Measurements from ENCODE around the gene GPRIN3.

Gene GPRIN3

DNA sequence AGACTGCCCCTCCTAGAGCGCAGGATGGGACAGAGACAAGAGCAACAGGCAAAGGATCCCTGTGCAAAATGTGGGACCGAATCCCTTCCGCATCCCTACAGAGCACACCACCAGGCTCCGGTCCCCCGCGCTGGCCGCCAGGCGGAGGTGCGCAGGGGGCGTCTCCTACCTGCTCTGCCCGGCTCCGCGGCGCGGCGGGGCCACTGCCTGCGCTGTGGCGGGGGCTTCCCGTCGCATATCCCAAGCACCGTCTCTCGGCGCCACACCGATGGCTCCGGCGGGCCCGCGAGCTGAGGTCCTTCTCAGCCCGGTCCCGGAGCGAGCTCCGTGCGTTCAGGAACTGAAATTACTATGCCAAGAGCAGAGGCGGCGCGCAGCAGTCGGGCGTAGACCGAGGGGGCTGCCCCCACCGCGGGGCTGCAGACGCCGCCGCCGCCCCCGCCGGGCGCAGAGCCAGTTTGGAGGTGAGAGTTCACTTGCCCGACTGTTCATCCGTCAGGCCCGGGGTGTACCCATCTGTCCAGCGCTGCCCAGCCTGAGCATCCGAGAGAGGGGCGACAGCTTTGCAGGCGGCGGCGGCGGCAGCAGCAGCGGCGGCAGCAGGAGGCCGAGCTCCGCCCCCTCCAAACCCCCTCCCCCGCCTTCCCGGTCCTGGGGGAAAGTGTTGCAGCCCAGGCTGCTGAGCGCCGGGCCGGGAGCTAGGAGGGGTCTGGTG, at the start of gene GPRIN3:
TSS of gene GPRIN3 (minus strand) at position 355 of the 715 bp plus-strand sequence. CDS start 57,690 bp downstream, outside the sequence.
- DNase-seq, result no peak

DNA sequence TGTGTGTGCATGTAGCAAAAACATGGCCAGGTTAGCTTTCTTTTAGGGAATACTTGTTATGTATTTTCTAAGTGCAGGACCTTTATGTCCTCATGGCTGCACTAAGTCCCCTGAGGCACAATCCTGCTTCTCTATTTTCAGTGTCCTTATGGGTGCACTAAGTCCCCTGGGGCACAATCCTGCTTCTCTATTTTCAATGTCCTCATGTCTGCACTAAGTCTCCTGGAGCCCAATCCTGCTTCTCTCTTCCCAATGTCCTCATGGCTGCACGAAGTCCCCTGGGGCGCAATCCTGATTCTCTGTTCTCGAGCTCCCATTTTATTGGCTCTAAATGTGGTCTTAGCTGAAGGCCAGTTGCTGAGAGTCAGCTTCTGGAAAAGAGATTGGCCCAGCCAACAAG, 49.7 kb upstream of the GPRIN3 start:
- DNase-seq, result no peak

DNA sequence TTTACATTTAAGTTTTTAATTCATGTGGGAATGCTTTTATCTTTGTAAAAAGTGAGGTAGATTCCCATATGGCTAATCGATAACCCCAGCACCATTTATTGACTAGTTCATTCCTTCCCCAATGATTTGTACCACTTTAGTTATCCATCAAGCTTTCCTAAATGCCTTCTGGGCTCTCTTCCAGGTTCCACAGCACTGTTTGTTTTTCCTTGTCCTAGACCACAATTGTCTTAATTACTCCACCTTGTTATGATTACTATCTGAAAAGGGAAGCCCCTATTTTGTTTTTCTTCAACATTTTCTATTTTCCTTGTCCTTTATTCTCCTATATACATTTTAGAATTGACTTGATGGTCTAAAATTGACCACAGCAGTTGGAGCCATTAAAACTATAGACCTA, 48.5 kb upstream of the GPRIN3 start:
- DNase-seq, result peak; percentile 31

DNA sequence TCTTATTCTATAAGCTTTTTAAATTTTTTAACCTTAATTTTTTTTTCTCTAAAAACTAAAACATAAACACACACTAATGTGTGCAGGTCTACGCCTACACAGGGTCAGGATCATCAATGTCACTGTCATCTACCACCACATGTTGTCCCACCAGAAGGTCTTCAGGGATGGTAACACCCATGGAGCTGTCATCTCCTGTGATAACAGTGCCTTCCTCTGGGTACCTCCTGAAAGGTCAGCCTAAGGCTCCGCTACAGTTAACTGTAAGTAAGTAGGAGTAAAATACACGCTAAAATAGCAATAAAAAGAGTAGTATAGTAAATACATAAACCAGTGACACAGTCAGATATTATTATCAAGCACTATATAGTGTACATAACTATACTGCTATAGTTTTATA, 45.9 kb upstream of the GPRIN3 start:
- no peak for DNase-seq

DNA sequence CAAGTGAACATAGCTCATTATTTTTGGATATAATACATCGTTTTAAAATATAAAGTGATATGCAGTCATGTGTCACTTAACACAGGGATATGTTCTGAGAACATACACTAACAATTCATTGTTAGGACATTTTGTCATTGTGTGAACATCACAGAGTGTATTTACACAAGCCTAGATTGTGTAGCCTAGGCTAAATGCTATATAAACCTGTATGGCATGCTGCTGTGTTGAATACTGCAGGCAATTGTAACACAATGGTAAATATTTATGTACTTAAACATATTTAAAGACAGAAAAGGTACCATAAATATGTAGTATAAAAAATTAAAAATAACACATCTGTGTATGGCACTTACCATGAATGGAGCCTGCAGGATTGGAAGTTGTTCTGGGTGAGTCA, 44.9 kb upstream of the GPRIN3 start:
- DNase-seq, result no peak

DNA sequence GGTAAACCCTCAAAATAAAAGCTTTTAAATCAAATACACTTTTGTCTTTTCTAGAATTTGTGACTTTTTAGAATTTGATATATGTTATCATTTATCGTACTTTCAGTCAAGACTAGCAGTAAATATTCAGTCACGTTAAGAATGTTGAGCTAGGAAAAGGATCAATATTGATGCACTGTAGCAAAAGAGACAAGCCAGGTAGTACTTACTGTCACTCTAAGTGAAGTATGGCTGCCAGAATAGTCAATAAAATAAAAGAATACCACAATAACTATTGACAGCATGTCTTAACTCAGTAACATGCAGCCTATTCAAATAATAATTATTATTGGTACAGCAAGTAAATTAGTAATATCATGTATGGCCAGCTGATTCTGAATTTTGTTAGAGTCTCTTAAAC, 43.6 kb upstream of the GPRIN3 start:
- no peak for DNase-seq

DNA sequence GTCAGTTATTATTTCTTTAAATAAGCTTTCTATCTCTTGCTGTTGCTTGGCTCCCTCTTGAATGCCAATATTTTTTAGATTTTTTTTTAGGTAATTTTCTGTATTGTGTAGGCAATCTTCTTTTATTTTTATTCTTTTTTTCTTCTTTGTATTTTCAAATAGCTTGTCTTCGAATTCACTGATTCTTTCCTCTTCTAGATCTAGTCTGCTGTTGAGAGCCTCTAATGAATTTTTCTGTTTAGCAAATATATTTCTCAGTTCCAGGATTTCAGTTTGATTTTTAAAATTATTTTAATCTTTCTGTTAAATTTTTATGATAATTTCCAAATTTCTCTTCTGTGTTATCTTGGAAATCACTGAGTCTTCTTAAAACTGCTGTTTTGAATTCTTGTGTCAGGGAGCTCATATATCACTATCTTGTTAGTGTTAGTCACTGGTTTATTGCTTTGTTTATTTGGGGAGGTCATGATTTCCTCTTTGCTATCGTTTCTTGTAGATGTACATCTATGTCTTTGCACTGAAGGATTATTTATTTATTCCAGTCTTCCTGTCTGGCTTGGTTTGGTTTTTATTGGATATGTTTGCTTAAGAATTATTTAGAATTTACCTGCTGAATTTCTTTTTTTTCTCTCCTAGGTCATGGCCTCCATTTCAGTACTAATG, 39.9 kb upstream of the GPRIN3 start:
- DNase-seq, result no peak

DNA sequence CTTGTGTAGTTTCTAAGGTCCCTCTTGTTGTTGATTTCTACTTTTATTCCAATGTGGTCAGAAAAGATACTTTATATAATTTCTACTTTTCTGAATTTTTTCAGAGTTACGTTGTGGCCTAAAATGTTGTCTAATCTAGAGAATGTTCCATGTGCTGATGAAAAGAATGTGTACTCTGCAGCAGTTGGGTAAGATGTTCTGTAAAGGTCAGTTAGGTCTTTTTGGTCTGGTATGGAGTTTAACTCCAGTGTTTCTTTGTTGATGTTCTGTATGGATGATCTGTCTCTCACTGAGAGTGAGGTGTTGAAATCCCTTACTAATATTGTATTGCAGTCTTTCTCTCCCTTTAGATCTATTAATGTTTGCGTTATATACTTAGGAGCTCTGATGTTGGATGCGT, 37.0 kb upstream of the GPRIN3 start:
- no peak for DNase-seq

DNA sequence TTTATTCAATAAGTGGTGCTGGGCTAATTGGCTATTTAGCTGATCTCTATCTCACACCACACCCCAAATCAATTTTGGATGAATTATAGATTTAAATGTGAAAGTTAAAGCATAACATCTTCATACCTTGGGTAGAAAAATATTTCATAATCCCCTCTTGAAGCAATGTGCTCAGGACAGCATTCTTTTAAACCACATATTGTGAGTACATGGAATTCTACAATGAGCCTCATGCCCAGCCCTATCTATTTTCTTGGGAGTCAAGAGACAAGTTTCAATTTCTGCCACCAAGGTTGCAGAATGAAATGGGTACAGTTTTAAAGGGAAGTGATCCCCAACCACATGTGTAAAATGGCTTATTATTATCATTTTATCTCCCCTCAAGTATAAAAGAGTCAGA, 30.6 kb upstream of the GPRIN3 start:
- no peak for DNase-seq

DNA sequence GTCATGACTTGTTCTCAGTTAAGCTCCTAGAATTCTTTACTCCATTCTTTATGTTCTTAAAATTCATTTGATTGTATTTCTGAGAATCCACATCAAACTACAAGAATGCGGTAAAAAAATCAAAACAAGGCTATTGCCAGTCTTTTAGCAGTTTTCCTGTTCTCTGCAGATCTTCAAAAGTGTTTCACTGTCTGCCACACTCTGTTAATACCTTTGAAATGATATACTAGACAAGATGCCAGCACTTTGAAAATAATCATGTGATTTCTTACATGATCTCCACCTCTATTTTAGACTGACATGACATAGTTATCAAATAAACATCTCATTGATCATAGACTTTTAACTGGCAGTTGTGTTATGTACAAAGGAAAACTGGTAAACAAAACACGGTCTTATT, 30.1 kb upstream of the GPRIN3 start:
- no peak for DNase-seq

DNA sequence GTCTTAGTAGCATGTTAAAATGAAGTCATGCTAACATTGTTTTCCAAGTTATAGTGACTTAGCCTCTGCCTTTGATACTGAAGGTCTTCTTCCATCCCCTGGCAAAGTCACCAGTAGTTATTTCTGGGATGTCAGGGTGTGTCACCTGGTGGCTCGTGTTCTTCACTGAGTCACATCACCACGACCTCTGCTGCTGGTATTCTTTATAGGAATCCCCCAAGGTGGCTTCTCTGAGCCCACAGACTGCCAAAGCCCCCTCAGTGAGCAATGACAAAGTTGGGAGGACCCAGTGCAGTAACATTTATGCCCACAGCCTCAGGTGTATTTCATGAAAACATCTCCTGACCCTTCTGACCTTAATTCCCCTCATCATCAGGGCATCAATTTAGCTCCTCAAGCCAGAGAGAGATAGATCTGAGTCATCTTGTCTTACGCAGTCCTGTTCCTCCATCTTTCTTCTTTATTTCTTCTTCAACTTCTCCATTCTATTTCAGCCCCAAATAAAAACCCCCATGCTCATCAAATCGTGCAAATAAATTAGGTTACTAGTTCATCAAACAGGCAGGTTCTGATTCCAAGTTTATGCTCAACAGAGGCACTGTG, 29.3 kb upstream of the GPRIN3 start:
- no peak for DNase-seq

DNA sequence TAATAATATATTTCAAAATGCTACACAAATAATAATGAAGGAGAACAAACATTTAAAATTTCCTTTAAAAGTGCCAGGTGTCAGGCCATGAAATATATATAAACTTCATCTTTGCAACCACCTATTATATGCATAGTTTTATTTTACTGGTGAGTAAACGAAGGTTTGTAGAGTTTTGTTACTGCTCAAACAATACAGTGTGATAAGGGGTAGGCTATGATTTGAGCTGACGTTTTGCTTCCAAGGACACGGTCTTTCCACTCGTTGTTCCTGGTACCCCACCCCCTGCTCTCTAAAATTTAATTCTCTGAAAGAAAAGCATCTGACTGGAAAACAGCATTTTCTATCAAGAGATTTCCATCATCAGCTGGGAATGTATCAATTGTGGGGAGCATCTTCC, 27.2 kb upstream of the GPRIN3 start:
- DNase-seq, result no peak

DNA sequence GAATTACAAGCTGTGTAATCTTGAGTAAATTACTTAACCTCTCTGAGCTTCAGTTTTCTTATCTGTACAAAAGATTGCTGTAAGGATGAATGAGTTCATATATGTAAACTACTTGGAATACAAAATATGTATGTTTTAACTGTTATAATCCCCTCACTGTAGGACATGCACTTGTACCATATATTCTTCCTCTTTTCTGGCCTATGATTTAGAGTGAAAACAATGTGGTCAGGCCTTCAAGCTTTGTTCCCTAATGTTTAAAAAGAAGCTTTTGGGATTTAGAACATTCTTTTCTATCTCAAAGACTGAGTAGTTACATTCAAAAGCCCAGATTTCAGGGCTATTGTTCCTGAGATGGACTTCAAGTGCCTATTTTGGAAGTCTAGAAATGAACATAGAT, 26.7 kb upstream of the GPRIN3 start:
- no peak for DNase-seq

DNA sequence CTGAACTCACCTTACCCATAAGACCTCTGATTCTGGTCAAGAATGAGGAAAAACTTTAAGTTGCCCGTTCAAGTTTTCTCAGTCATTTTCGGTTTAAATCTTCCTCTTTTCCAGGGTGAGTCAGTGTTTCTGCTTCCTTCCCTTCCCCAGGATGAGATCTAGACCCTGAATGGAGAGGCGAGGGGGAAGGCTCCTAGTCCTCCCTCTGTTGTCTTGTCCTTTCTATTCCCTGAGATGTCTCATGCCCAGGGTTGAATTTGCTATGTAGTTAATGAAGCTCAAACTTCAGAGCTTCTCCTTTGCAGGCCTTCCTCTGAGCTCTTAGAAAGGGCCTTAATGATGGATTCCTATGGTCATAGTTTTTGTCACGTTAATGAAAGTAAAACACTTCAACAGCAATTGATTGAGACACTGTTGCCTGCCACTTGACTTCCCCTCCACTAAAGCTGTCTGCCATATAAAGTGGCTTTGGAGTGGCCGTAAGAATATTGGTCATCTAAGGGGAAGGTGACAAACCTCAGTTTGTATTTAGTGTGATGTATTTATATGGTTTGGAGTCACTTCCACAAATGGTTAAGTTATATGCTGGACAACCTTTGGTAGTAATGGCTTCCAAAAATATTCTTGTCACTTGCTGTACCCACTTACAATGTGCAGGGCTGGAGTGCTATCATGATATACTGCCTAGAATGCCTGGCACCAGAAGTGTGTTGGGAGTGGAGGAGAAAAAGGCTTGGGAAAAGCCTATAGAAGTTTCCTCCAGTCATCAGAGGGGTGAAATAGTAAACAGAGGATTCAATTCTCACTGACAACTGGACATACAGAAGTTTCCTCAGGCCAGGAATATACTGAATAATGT, 24.3 kb upstream of the GPRIN3 start:
- no peak for DNase-seq

DNA sequence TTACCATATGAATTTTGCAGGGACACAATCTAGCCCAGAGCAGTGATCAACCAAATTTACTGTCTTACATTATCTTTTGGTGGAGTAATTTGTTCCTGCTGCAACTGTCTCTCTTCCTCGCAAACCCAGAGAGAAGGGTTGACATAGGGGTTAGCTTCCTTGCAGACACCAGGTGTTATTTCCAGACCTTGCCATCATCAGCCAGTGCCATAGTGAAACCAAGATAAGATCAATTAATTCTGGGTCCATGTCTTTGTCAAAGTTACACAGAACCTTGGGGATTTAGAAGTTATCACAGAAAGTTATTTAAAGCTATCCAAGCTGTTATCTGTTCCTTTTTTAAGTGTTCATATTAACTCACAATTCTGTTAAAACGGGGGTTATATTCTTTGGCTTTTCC, 23.6 kb upstream of the GPRIN3 start:
- no peak for DNase-seq

DNA sequence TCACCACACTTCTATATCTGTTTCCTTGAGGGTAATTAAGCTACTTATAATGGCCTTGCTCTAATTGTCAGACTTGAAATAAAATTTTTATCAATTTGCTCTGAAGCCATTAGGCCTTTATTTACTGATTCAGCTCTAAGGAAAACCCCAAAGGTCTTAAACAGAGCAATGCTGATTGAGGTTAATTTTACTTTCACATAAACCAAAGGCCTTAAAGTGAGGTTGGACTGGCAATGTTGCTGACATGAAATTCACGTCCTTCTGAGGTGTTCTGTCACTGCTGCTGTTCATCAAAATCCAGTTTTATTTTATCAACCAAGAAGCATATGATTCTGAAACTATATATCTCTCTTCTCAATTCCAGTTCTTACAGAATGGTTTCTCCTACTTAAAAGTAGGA, 21.7 kb upstream of the GPRIN3 start:
- DNase-seq, result no peak

DNA sequence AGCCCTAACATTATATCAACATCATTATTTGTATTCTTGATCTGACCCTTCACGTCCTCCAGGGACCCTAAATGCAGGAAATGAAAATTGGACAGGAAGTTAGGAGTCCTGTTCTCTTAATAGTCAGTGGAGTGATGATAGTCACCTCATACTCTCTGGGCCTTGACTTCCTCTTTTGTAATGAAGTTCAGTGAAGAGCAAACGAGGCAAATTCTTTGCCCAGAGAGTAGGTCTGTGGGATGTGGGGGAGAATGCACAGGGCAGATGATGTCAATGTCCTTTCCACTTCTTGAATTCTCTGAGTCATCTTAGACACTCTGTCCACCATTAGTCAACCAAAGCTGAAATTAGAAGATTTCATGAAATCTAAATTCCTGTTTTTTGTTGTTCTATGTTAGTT, 17.1 kb upstream of the GPRIN3 start:
- no peak for DNase-seq

DNA sequence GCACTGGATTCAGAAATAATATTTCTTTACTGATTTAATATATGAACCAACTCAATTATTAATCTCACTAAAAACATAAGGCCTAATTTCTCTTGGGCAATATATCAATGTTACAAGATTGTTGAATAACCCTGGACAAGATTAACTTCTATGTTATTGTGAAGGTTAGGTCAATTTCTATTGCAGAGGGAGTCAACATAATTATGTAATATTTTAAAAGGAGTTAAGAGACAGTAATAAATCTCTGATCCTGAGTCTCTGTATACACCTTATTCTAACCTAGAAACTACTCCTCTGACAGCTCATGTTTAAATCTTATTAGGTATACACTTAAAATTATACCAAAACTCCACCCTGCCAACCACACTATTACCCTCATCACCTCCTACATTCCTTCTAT, 15.1 kb upstream of the GPRIN3 start:
- no peak for DNase-seq

DNA sequence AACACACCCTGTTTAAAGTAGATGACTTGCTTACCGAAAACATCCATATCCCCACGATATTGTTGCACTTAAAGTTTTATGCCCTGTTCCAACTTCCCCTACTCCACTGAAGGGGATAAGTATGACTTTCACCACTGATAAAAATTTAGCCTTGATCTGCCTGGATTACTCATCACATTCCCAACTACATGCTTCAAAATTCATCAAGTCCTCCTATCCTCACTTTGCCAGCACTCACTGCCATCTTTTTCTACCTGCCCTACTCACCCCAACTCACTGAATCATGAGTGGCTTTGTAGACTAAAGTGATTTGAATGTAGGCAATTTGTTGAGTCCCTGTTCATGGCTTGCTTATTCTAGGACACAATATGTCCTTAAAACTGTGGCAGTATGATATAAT, 12.2 kb upstream of the GPRIN3 start:
- no peak for DNase-seq

DNA sequence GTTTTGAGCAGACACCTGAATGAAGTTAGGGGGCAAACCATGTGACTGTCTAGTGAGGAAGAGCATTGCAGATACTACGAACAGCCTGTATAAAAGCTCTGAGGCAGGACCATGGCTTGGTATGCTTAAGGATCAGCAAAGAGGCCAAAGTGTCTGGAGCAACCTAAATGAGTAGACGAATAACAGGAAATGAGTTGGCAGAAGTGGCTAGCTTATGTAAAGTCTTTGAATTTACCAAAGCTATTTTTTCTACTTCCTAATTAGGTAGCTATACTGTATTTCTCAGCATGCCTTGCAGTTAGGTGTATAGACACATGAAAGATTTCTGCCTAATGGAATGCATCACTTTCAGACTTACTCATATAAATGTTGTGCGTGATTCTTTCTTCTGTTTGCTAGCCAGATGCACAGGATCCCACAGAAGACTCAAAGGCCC, 9.3 kb upstream of the GPRIN3 start:
- DNase-seq, result no peak

DNA sequence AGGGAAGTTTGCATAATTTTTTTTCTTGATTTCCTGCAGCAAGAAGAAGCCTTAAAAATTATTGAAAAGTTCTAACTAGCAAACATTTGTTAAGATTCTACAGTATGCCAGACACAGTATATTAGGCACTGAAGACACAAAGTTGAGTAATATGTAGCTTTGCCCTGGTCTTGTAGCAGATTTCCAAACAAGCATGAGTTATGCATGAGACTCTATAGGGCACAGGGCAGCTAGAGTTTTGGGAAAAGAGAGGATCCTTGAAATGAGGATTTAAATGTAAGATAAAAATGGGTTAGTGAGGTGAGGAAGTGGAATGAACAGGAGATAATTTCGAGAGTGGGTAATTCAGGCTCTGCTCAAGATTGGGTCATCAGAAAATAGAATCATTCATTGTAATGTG, 8.6 kb upstream of the GPRIN3 start:
- DNase-seq, result no peak

DNA sequence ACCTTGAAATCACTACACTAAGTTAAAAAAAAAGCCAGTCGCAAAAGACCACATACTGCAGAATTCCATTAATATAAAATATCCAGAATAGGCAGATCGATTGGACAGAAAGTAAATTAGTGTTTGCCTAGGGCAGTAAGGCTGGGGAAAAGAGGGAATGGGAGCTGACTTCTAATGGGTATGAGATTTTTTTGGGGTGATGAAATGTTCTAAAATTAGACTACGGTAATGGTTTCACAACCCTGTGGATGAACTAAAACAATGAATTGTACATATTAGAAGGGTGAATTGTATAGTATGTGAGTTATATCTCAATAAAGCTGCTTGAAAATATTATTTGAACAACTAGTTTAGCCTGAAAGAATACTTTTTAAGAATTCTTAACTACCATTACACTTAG, 6.7 kb upstream of the GPRIN3 start:
- DNase-seq, result no peak

DNA sequence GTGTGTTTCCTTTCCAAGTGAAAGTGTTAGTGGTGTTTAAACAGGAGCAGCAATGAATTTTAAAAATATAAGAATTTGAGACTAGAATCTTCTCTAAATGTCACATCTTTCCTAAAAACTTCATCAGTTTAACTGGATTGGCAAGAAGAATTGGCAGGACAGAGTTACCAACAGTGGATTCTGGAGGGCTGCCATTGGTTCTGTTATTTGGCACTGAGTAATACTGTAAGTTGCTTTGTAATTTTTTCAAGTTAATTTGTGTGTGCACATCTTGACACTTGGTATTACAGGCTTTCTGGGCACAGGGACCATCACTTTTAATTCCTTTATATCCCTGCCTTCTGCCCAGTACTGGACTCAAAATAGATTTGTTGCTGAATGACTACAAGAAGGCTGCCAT, 4.5 kb upstream of the GPRIN3 start:
- no peak for DNase-seq

DNA sequence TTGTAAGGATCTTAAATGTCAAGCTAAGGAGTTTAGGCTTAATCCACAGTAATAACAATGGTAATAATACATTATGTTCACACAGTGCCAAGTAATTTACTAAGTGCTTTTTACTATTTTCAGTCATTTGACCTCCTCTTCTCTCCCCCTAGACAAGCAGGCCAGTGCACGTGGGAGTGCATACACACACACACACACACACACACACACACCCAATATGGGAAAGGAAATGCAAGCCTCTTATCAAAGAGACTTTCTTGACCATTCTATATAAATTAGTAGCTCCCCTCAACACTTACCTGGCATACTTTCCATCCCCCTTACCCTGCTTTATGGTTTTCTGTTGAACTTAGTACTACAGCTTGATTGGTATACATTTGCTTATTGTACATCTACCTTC, 3.8 kb upstream of the GPRIN3 start:
- DNase-seq, result no peak
